OCI-LY1 (cell line): ENCODE measurements around the gene TAC4.

Source experiments
- H2AFZ ChIP-seq: fragments of 200-600 bp; sonication (generic), shearing (Covaris generic); 2 replicates; pipeline ENCODE4 v1.6.0; 2014; ENCODE audit warnings: antibody characterized with exemption, mild to moderate bottlenecking, low read length
- H3F3A ChIP-seq: fragments of 200-600 bp; sonication (generic), shearing (Covaris generic); 2 replicates; pipeline ENCODE4 v1.6.0; 2014; ENCODE audit warnings: mild to moderate bottlenecking, antibody characterized with exemption, low read length, moderate library complexity; ENCODE audit not compliant: insufficient read depth
- H3K27ac ChIP-seq: fragments of 200-600 bp; sonication (generic); 2 replicates; pipeline ENCODE4 v1.5.1; 2014; ENCODE audit warnings: low read length, mixed run types, mild to moderate bottlenecking, low read depth; ENCODE audit not compliant: poor library complexity, severe bottlenecking
- H3K27me3 ChIP-seq: fragments of 200-600 bp; sonication (generic); 2 replicates; pipeline ENCODE4 v1.6.0; 2014; ENCODE audit warnings: antibody characterized with exemption, mild to moderate bottlenecking, low read length, moderate library complexity; ENCODE audit not compliant: insufficient read depth
- H3K36me3 ChIP-seq: fragments of 200-600 bp; sonication (generic); 2 replicates; pipeline ENCODE4 v1.6.1; 2014; ENCODE audit warnings: mild to moderate bottlenecking, antibody characterized with exemption, low read length, moderate library complexity, mixed read lengths; ENCODE audit not compliant: insufficient read depth
- H3K4me1 ChIP-seq: fragments of 200-600 bp; sonication (generic); 2 replicates; pipeline ENCODE4 v1.5.1; 2014; ENCODE audit warnings: mild to moderate bottlenecking, low read length, moderate library complexity; ENCODE audit not compliant: insufficient read depth, severe bottlenecking
- H3K4me2 ChIP-seq: fragments of 200-600 bp; sonication (generic), shearing (Covaris generic); 2 replicates; pipeline ENCODE4 v1.6.1; 2014; ENCODE audit warnings: low read length
- H3K4me3 ChIP-seq: fragments of 200-600 bp; sonication (generic); 2 replicates; pipeline ENCODE4 v1.5.1; 2014; ENCODE audit warnings: low read length, low read depth, mild to moderate bottlenecking, mixed read lengths; ENCODE audit not compliant: poor library complexity, severe bottlenecking
- H3K79me2 ChIP-seq: fragments of 200-600 bp; shearing (Covaris generic); 2 replicates; pipeline ENCODE4 v1.6.1; 2016; ENCODE audit warnings: mixed run types, low read length, mixed read lengths; ENCODE audit not compliant: insufficient read depth
- H3K9ac ChIP-seq: fragments of 200-600 bp; sonication (generic), shearing (Covaris generic); 2 replicates; pipeline ENCODE4 v1.6.1; 2014; ENCODE audit warnings: mild to moderate bottlenecking, low read length, mixed read lengths
- H3K9me2 ChIP-seq: fragments of 200-600 bp; sonication (generic), shearing (Covaris generic); 2 replicates; pipeline ENCODE4 v1.6.1; 2014; ENCODE audit warnings: low read depth, mild to moderate bottlenecking, low read length, mixed read lengths
- H3K9me3 ChIP-seq: fragments of 200-600 bp; shearing (Covaris generic); 2 replicates; pipeline ENCODE4 v1.6.1; 2014; ENCODE audit warnings: low read length, mixed read lengths
- H4K20me1 ChIP-seq: fragments of 200-600 bp; sonication (generic), shearing (Covaris generic); 2 replicates; pipeline ENCODE4 v1.6.0; 2016; ENCODE audit warnings: mild to moderate bottlenecking, low read length; ENCODE audit not compliant: insufficient read depth
- CTCF ChIP-seq: fragments of 200-600 bp; sonication (generic), shearing (Covaris generic); IDR thresholded peaks from 2 replicates; pipeline ENCODE4 v1.5.1; 2017; ENCODE audit warnings: mild to moderate bottlenecking, antibody characterized with exemption, low read length, moderate library complexity, mixed read lengths
- EZH2 ChIP-seq: fragments of 200-600 bp; sonication (generic), shearing (Covaris generic); IDR thresholded peaks from 2 replicates; pipeline ENCODE4 v1.8.0; 2017; ENCODE audit warnings: borderline replicate concordance, mixed run types, mild to moderate bottlenecking, antibody characterized with exemption, low read length, moderate library complexity, mixed read lengths

The TAC4 gene

GRCh38 chr17:49823614-49824013 is 24.3 kb downstream of the TAC4 start:
- Histone ChIP-seq H3K4me1 (no peaks in the 10 kb centered on the region), H4K20me1 (no peaks in the 10 kb centered on the region), H3K4me2 (no peak overlapping the region), H3K27me3 (no peaks in the 10 kb centered on the region), H3K36me3 (peaks cover 93% of the 10 kb centered on the region), H3K27ac (no peak overlapping the region), H3K9me2 (no peaks in the 10 kb centered on the region), H3K9ac (no peak overlapping the region), H3K4me3 (no peak overlapping the region), H3K79me2 (no peaks in the 10 kb centered on the region), H2AFZ (no peak overlapping the region), H3F3A (no peaks in the 10 kb centered on the region), H3K9me3 (no peaks in the 10 kb centered on the region)
- no peak for TF ChIP-seq CTCF
- no peak for TF ChIP-seq EZH2

GRCh38 chr17:49822829-49823228 is 25.0 kb downstream of the TAC4 start:
- H3K4me3 ChIP-seq, result no peak overlapping the region
- no peaks in the 10 kb centered on the region for H3K9me2 ChIP-seq
- H3K27me3 ChIP-seq, result no peaks in the 10 kb centered on the region
- H3K9ac ChIP-seq, result no peak overlapping the region
- H3F3A ChIP-seq, result no peaks in the 10 kb centered on the region
- H3K36me3 ChIP-seq, result peaks cover 94% of the 10 kb centered on the region
- H2AFZ ChIP-seq, result no peak overlapping the region
- no peak for TF ChIP-seq CTCF
- no peak for TF ChIP-seq EZH2
- H3K79me2 ChIP-seq, result no peaks in the 10 kb centered on the region
- H3K4me2 ChIP-seq, result no peak overlapping the region
- no peaks in the 10 kb centered on the region for H3K9me3 ChIP-seq
- H3K4me1 ChIP-seq, result no peaks in the 10 kb centered on the region
- no peaks in the 10 kb centered on the region for H4K20me1 ChIP-seq
- no peak overlapping the region for H3K27ac ChIP-seq

- H2AFZ ChIP-seq, result no peak overlapping the region
- no peak overlapping the region for H3K9ac ChIP-seq
- no peaks in the 10 kb centered on the region for H3K27me3 ChIP-seq
- H3K4me2 ChIP-seq, result no peak overlapping the region
- no peaks in the 10 kb centered on the region for H3K9me3 ChIP-seq
- H4K20me1 ChIP-seq, result no peaks in the 10 kb centered on the region
- no peak overlapping the region for H3K4me3 ChIP-seq
- H3K36me3 ChIP-seq, result peaks cover 94% of the 10 kb centered on the region
- TF ChIP-seq EZH2, result no peak
- TF ChIP-seq CTCF, result no peak
- no peak overlapping the region for H3K27ac ChIP-seq
- no peaks in the 10 kb centered on the region for H3K4me1 ChIP-seq
- H3F3A ChIP-seq, result no peaks in the 10 kb centered on the region
- no peaks in the 10 kb centered on the region for H3K79me2 ChIP-seq
- H3K9me2 ChIP-seq, result no peaks in the 10 kb centered on the region
Observed at GRCh38 chr17:49821916-49822315, 26.0 kb downstream of the TAC4 start.
